Heart left ventricle (tissue), 16 donors: ENCODE results near the gene DYNLT2. TPM values are rescaled to one million over a fixed set of nuclear protein-coding genes. Genes with fewer than 3 reads are reported as not detected.

Source experiments
- ATAC-seq, 4 donors: fragments of 200-7000 bp; cut with Tn5 transposase; one replicate each; pipeline ENCODE4 v1.9.1; 2020 to 2022; ENCODE audit warnings: moderate library complexity in 4 of 4, mild to moderate bottlenecking in 3 of 4, moderate number of reproducible peaks in 1 of 4
- DNase-seq, 5 donors: peaks; one replicate each; pipeline ENCODE4 v3.0.0-alpha.2; 2020
- H3K27ac ChIP-seq, 12 donors: fragments of 200-600 bp; sonication (generic) in 4 of 12; one replicate each; pipeline versions ENCODE4 v1.5.0 to v1.8.0; 2016 to 2022; ENCODE audit warnings: mild to moderate bottlenecking in 2 of 12
- H3K27me3 ChIP-seq, 9 donors: fragments of 200-600 bp; sonication (generic) in 2 of 9; one replicate each; pipeline versions ENCODE4 v1.5.1 to v1.8.0; 2016 to 2022; ENCODE audit warnings: mild to moderate bottlenecking in 3 of 9
- H3K36me3 ChIP-seq, 9 donors: fragments of 200-600 bp; sonication (generic) in 2 of 9; one replicate each; pipeline versions ENCODE4 v1.5.0 to v1.8.0; 2018 to 2022; ENCODE audit warnings: mild to moderate bottlenecking in 2 of 9
- H3K4me1 ChIP-seq, 12 donors: fragments of 200-600 bp; sonication (generic) in 4 of 12; one replicate each; pipeline versions ENCODE4 v1.5.0 to v1.8.0; 2016 to 2022; ENCODE audit warnings: mild to moderate bottlenecking in 3 of 12
- H3K4me3 ChIP-seq, 12 donors: fragments of 200-600 bp; sonication (generic) in 4 of 12; one replicate each; pipeline versions ENCODE4 v1.5.0 to v1.8.0; 2017 to 2022; ENCODE audit warnings: mild to moderate bottlenecking in 9 of 12, moderate library complexity in 4 of 12
- H3K9me3 ChIP-seq, 12 donors: fragments of 200-600 bp; sonication (generic) in 4 of 12; one replicate each; pipeline versions ENCODE4 v1.5.0 to v1.8.0; 2016 to 2022; ENCODE audit warnings: mild to moderate bottlenecking in 1 of 12
- CTCF ChIP-seq, 12 donors: fragments of 200-600 bp; sonication (generic) in 4 of 12; IDR thresholded peaks; one replicate each; pipeline versions ENCODE4 v1.5.0 to v1.8.0; 2018 to 2022; ENCODE audit warnings: antibody characterized with exemption in 12 of 12, mild to moderate bottlenecking in 5 of 12
- POLR2A ChIP-seq, 2 donors: fragments of 450-650 bp; IDR thresholded peaks; one replicate each; pipeline ENCODE4 v1.6.1; 2017; ENCODE audit warnings: antibody characterized with exemption in 2 of 2, mild to moderate bottlenecking in 2 of 2, moderate library complexity in 2 of 2
- WGBS, 4 donors: extraction: QIAGEN DNeasy Blood & Tissue Kit in 2 of 4; methylation state at CpG; one replicate each; pipeline versions ENCODE4 v1.1.5 to v1.1.7; 2013 to 2018; 5-methylcytosine and 5-hydroxymethylcytosine counted together
- intact Hi-C, 10 donors: fragments of 100-400 bp; cut with DNase I; formaldehyde crosslinking; loops; one replicate each; pipeline versions ENCODE4 v1.11.1 to v1.14.2; 2022
- polyA plus RNA-seq, 2 donors: library from polyadenylated mRNA; stranded (reverse); fragments of 200-250 nt; gene quantifications; one replicate each; pipeline ENCODE4 v1.2.3, GENCODE V29; 2013
- total RNA-seq, 9 donors: library from RNA; depleted of rRNA in 2 of 9; stranded (reverse); fragments of >200 nt in 2 of 9; fragmentation: NEBNext Ultra II Directional in 3 of 9; extraction: Animal tissue kit (Norgen Biotek cat#: 25700) in 3 of 9; gene quantifications; one replicate each; pipeline versions ENCODE4 v1.1.0 to v1.2.4, GENCODE V29; 2016 to 2023
- donor health status: ischemic (EF 13 %, LVEDD 7.1; RV severe dilation, severe dysfunction).
- donor health status: healthy with polysubstance abuse.
- donor health status: DM: no; HTN: yes; CAD: no.
- donor health status: DM: no; HTN: no; CAD: no.
- donor health status: ischemic (EF 25% LVEDD 6.9; RV normal size, moderate dysfunction).
- donor health status: ischemic (EF 25% LVEDD 5.7; RV mildly dilated, moderate dysfunction).
- donor health status: healthy.
- donor health status: DM: yes; HTN: yes; CAD: no.
- donor health status: ischemic (EF 35%, LVEDD 5.7; RV mildly dilated, moderate dysfunction).
- donor health status: nonischemic (EF 11% LVEDD 7.7; RV severe dilation, severe dysfunction).
- donor health status: DM: yes; HTN: yes; CAD: no.
- donor health status: PGD.
- donor health status: ischemic (EF 29% LVEDD 5.4; RV normal size, mild dysfunction).
- donor health status: nonischemic (EF 23%, LVEDD 6.1; RV moderate dilation, normal function).

The DYNLT2 gene
- total and polyA plus RNA-seq, 11 donors: 0.49 to 1.5 (median 0.67) TPM

- no peak for DNase-seq
- Histone ChIP-seq H3K4me1 (peaks cover 0 to 18% (median 13%) of the 10 kb centered on the region in 12 donors), H3K27me3 (no peaks in the 10 kb centered on the region), H3K27ac (no peak overlapping the region), H3K9me3 (no peaks in the 10 kb centered on the region), H3K36me3 (peaks cover 0 to 3% (median 0%) of the 10 kb centered on the region in 9 donors), H3K4me3 (no peak overlapping the region)
- ATAC-seq: no peak
- WGBS, 4 donors: 71 to 74% (median 74%) methylated on average over 7 of the region's 7 CpGs
- TF ChIP-seq POLR2A (IDR thresholded peaks at IDR 0.05): no peak
- no peak for TF ChIP-seq CTCF (IDR thresholded peaks at IDR 0.05)
- intact Hi-C loops: loop anchor here in 1 of 10 donors (5.0 kb wide), 1 partner anchor 745 kb away; no protein-coding TSS in a partner anchor
Observed at GRCh38 chr6:169787797-169788196, 36.4 kb upstream of the DYNLT2 start.

GRCh38 chr6:169786349-169786748 is 35.0 kb upstream of the DYNLT2 start:
- no peak for DNase-seq
- WGBS, 4 donors: 65 to 84% (median 78%) methylated on average over 4 to 5 of the region's 5 CpGs
- H3K9me3 ChIP-seq: no peaks in the 10 kb centered on the region
- intact Hi-C loops: loop anchor here in 1 of 10 donors (5.0 kb wide), 1 partner anchor 746 kb away; no protein-coding TSS in a partner anchor
- no peak overlapping the region for H3K4me3 ChIP-seq
- no peaks in the 10 kb centered on the region for H3K27me3 ChIP-seq
- ATAC-seq: no peak
- TF ChIP-seq CTCF (IDR thresholded peaks at IDR 0.05): no peak
- TF ChIP-seq POLR2A (IDR thresholded peaks at IDR 0.05): no peak
- H3K4me1 ChIP-seq: peaks cover 0 to 18% (median 12%) of the 10 kb centered on the region in 12 donors
- H3K27ac ChIP-seq: no peak overlapping the region
- H3K36me3 ChIP-seq: peaks cover 0 to 6% (median 1%) of the 10 kb centered on the region in 9 donors

GRCh38 chr6:169785566-169785965 is 34.2 kb upstream of the DYNLT2 start:
- intact Hi-C loops: loop anchor here in 1 of 10 donors (5.0 kb wide), 1 partner anchor 747 kb away; no protein-coding TSS in a partner anchor
- Histone ChIP-seq H3K4me3 (no peak overlapping the region), H3K4me1 (peaks cover 0 to 12% (median 4%) of the 10 kb centered on the region in 12 donors), H3K27me3 (no peaks in the 10 kb centered on the region), H3K9me3 (no peaks in the 10 kb centered on the region), H3K36me3 (peaks cover 0 to 12% (median 8%) of the 10 kb centered on the region in 9 donors), H3K27ac (no peak overlapping the region)
- ATAC-seq: no peak
- DNase-seq: no peak
- WGBS, 4 donors: 90 to 95% (median 92%) methylated on average over 8 to 9 of the region's 9 CpGs
- no peak for TF ChIP-seq POLR2A (IDR thresholded peaks at IDR 0.05)
- TF ChIP-seq CTCF (IDR thresholded peaks at IDR 0.05): no peak

- WGBS, 4 donors: 84 to 88% (median 87%) methylated on average over 9 to 12 of the region's 12 CpGs
- intact Hi-C loops: loop anchor here in 1 of 10 donors (5.0 kb wide), 1 partner anchor 747 kb away; no protein-coding TSS in a partner anchor
- no peak for ATAC-seq
- Histone ChIP-seq H3K27me3 (no peaks in the 10 kb centered on the region), H3K27ac (no peak overlapping the region), H3K4me3 (no peak overlapping the region), H3K4me1 (peaks cover 0 to 6% (median 4%) of the 10 kb centered on the region in 12 donors), H3K9me3 (no peaks in the 10 kb centered on the region), H3K36me3 (peaks cover 0 to 19% (median 13%) of the 10 kb centered on the region in 9 donors)
- no peak for DNase-seq
- TF ChIP-seq POLR2A (IDR thresholded peaks at IDR 0.05): no peak
- no peak for TF ChIP-seq CTCF (IDR thresholded peaks at IDR 0.05)
Observed at GRCh38 chr6:169784821-169785340, 33.5 kb upstream of the DYNLT2 start.
